ENCODE data around the gene CHRD. TPM values are rescaled to one million over a fixed set of nuclear protein-coding genes. Genes with fewer than 3 reads are reported as not detected.

CHRD gene
- total and polyA plus RNA-seq, 10 of the 15 experiments (the other 5 are each of a cell fraction or from before 2014, with no cell fraction given) = not detected

GRCh38 chr3:184380627-184381260 is 890 bp downstream of the CHRD start:
- TF ChIP-seq EP300 (IDR thresholded peaks at IDR 0.05; ENCODE audit: borderline replicate concordance in 1 of 2, control insufficient read depth in 1 of 2, low read depth in 2 of 2, low read length in 2 of 2) (no peak), SIN3A (IDR thresholded peaks at IDR 0.05; ENCODE audit: low read depth, low read length) (no peak), TCF3 (IDR thresholded peaks at IDR 0.05; ENCODE audit: borderline replicate concordance, insufficient read depth, low read depth, low read length) (no peak), SUZ12 (IDR thresholded peaks at IDR 0.05; ENCODE audit: unreplicated experiment) (peak; percentile 88), CHD1 (IDR thresholded peaks at IDR 0.05; ENCODE audit: low read depth, low read length) (no peak), MLLT1 (IDR thresholded peaks at IDR 0.05) (no peak), EZH2 (IDR thresholded peaks at IDR 0.05; ENCODE audit: borderline replicate concordance, control insufficient read depth, low read depth, low read length) (peak; percentile 78; the same call in 1 of the 2 replicates)
- ChIA-PET SMC1A (ENCODE audit: uncharacterized antibody, unreplicated experiment) (no interaction called here), RAD21 (ENCODE audit: unreplicated experiment) (no interaction called here), CTCF (no interaction called here), POLR2A (no interaction called here)
- ATAC-seq (no peak), FAIRE-seq (no peak), DNase-seq (ENCODE audit: low read depth, low spot score) (no peak)
- WGBS (ENCODE audit: insufficient coverage, insufficient replicate concordance, low lambda C conversion rate, missing lambda C conversion rate) = 16% methylated on average over 29 of the region's 42 CpGs
- Histone ChIP-seq H3K79me2 (ENCODE audit: control insufficient read depth, insufficient read depth, low read length) (no peaks in the 10 kb centered on the region), H2AFZ (ENCODE audit: control insufficient read depth, low read depth, low read length) (no peak overlapping the region), H3K36me3 (ENCODE audit: control insufficient read depth in 2 of 2, insufficient read depth in 2 of 2, low read length in 1 of 2) (no peaks in the 10 kb centered on the region), H3K27me3 (replicated peaks in 1 of 2; ENCODE audit: control insufficient read depth in 2 of 2, insufficient read depth in 2 of 2, low read length in 1 of 2) (peaks cover 17 to 21% of the 10 kb centered on the region in 2 experiments), H3K4me2 (ENCODE audit: control insufficient read depth, insufficient read depth) (no peak overlapping the region), H3K4me1 (ENCODE audit: control insufficient read depth, insufficient read depth, low read length) (no peaks in the 10 kb centered on the region), H3K27ac (ENCODE audit: control insufficient read depth, insufficient read depth) (no peak overlapping the region), H3K9me3 (replicated peaks; ENCODE audit: control insufficient read depth, insufficient read depth, low read length) (no peaks in the 10 kb centered on the region), H3K9ac (ENCODE audit: control insufficient read depth, insufficient read depth, low read length) (no peak overlapping the region), H4K20me1 (ENCODE audit: control insufficient read depth, insufficient read depth) (no peaks in the 10 kb centered on the region), H3K4me3 (no peak overlapping the region)
- intact Hi-C loops (cut with micrococcal nuclease; ENCODE audit: unreplicated experiment) (no loop called here), in situ Hi-C loops (cut with MboI) (no loop called here)
- BruUV-seq (replicated peaks) = no TSS peak

Data from GM12878 (cell line).